ENCODE measurements around the gene WAPL. TPM values are rescaled to one million over a fixed set of nuclear protein-coding genes. Genes with fewer than 3 reads are reported as not detected.

WAPL gene
- total and polyA plus RNA-seq, 8 donors, result 11.7 to 100 (median 21.1) TPM

DNA sequence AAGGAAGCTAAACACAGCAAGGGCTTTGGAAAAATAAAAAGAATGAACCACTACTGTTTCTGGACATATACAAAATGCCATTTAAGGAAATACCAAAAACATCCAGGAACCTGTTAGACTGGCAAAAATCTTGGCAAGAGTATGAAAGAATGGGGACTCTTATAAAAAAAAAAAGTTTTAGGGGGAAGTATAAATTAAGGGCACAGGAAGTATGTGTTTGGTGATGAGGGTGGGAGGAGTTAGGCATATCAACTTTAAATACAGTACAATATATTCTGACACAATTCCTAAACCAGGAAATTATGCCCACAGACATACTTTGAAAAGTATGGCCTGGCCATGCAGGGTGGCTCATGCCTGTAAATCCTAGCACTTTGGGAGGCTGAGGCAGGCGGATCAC lies 74.2 kb downstream of the WAPL start:
- intact Hi-C loops (cut with DNase I; ENCODE audit: low total_unique reads), result no loop called here
- Histone ChIP-seq H3K4me3 (no peak overlapping the region), H3K4me1 (peaks cover 10 to 46% (median 23%) of the 10 kb centered on the region in 4 donors), H3K9me3 (no peaks in the 10 kb centered on the region), H3K27me3 (no peaks in the 10 kb centered on the region), H3K36me3 (peaks cover 24 to 89% (median 84%) of the 10 kb centered on the region in 4 donors), H3K27ac (peak overlapping the region in 3 of 5 donors; percentile 29 to 75 (median 44))
- TF ChIP-seq POLR2AphosphoS5 (IDR thresholded peaks at IDR 0.05) (no peak), EP300 (IDR thresholded peaks at IDR 0.05) (no peak), POLR2A (IDR thresholded peaks at IDR 0.05) (no peak)
- TF ChIP-seq, protein P1, sequence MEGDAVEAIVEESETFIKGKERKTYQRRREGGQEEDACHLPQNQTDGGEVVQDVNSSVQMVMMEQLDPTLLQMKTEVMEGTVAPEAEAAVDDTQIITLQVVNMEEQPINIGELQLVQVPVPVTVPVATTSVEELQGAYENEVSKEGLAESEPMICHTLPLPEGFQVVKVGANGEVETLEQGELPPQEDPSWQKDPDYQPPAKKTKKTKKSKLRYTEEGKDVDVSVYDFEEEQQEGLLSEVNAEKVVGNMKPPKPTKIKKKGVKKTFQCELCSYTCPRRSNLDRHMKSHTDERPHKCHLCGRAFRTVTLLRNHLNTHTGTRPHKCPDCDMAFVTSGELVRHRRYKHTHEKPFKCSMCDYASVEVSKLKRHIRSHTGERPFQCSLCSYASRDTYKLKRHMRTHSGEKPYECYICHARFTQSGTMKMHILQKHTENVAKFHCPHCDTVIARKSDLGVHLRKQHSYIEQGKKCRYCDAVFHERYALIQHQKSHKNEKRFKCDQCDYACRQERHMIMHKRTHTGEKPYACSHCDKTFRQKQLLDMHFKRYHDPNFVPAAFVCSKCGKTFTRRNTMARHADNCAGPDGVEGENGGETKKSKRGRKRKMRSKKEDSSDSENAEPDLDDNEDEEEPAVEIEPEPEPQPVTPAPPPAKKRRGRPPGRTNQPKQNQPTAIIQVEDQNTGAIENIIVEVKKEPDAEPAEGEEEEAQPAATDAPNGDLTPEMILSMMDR (IDR thresholded peaks at IDR 0.05), result no peak
- no peak for DNase-seq
- 86 to 100% (median 94%) methylated on average over 1 of the region's 1 CpG for WGBS, 5 donors

DNA sequence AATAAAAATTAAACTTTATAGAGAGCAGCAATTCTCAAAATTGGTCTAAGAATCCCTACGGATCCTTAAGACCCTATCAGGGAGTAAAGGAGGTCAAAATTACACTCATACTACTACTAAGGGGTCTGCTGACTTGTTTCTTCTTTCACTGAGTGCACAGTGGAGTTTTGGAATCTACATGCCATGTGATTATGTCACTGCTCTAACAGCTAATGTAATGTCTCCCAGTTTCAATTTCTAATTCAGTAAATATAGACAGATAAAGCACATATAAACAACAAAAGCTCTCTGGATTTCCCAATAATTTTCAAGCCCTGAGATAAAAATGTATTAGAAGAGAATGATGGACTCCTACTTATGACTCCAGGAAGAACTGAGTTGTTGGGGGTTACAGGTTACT lies 74.6 kb downstream of the WAPL start:
- Histone ChIP-seq H3K27me3 (no peaks in the 10 kb centered on the region), H3K36me3 (peaks cover 23 to 89% (median 84%) of the 10 kb centered on the region in 4 donors), H3K4me3 (no peak overlapping the region), H3K9me3 (no peaks in the 10 kb centered on the region), H3K4me1 (peaks cover 10 to 46% (median 23%) of the 10 kb centered on the region in 4 donors), H3K27ac (peak overlapping the region in 3 of 5 donors; percentile 29 to 75 (median 44))
- no peak for TF ChIP-seq POLR2AphosphoS5 (IDR thresholded peaks at IDR 0.05)
- TF ChIP-seq EP300 (IDR thresholded peaks at IDR 0.05), result no peak
- no peak for TF ChIP-seq POLR2A (IDR thresholded peaks at IDR 0.05)
- TF ChIP-seq, protein P1 (IDR thresholded peaks at IDR 0.05), result no peak
- WGBS, 5 donors, result 48 to 73% (median 68%) methylated on average over 1 of the region's 1 CpG
- DNase-seq, result no peak
- intact Hi-C loops (cut with DNase I; ENCODE audit: low total_unique reads), result no loop called here

DNA sequence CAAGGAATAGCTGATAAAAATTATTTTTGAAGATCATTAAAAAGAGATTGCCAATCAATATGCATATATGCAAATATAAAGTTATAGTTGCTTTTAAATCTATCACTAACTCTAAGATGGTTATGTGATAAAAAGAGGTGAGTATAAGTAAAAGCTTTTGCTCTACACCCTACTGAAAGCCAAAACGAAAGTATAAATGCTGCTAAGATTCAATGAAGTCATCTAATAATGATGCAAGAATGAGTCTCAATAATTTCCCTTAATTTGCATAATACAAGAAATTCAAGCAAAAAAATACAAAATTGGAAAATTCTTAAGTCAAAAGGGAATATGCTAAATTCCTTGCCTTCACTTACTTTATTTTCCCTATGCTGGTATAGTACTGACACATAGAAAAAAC lies 75.2 kb downstream of the WAPL start:
- peak overlapping the region in 1 of 5 donors; percentile 75 for H3K27ac ChIP-seq
- DNase-seq, result no peak
- H3K4me1 ChIP-seq, result peaks cover 10 to 48% (median 23%) of the 10 kb centered on the region in 4 donors
- WGBS, 5 donors, result 62 to 83% (median 77%) methylated on average over 1 of the region's 1 CpG
- no peaks in the 10 kb centered on the region for H3K9me3 ChIP-seq
- peaks cover 24 to 89% (median 84%) of the 10 kb centered on the region in 4 donors for H3K36me3 ChIP-seq
- no peak overlapping the region for H3K4me3 ChIP-seq
- intact Hi-C loops (cut with DNase I; ENCODE audit: low total_unique reads), result no loop called here
- no peaks in the 10 kb centered on the region for H3K27me3 ChIP-seq
- TF ChIP-seq, protein P1 (IDR thresholded peaks at IDR 0.05), result no peak

DNA sequence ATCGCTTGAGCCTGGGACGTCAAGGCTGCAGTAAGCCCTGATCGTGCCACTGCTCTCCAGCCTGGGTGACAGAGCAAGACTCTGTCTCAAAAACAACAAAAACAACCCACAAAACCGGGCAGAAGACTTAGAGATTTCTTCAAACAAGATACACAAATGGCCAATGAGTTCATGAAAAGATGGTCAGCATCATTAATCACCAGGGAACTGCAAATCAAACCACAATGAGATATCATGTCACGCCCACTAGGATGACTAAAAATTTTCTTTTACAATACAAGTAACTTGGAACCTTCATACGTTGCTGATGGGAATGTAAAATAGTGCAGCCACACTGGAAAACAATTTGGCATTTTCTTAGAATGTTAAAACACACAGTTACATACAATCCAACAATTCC lies 77.7 kb downstream of the WAPL start:
- Histone ChIP-seq H3K9me3 (no peaks in the 10 kb centered on the region), H3K36me3 (peaks cover 18 to 90% (median 81%) of the 10 kb centered on the region in 4 donors), H3K4me3 (no peak overlapping the region), H3K4me1 (peaks cover 18 to 46% (median 28%) of the 10 kb centered on the region in 4 donors), H3K27me3 (no peaks in the 10 kb centered on the region), H3K27ac (no peak overlapping the region)
- TF ChIP-seq POLR2AphosphoS5 (IDR thresholded peaks at IDR 0.05), result no peak
- TF ChIP-seq EP300 (IDR thresholded peaks at IDR 0.05), result no peak
- TF ChIP-seq, protein P1 (IDR thresholded peaks at IDR 0.05), result no peak
- no peak for TF ChIP-seq POLR2A (IDR thresholded peaks at IDR 0.05)
- 69 to 86% (median 77%) methylated on average over 6 of the region's 6 CpGs for WGBS, 5 donors
- DNase-seq, result no peak
- intact Hi-C loops (cut with DNase I; ENCODE audit: low total_unique reads), result no loop called here
